Omental fat pad (tissue), 4 donors: ENCODE results near the gene MYBPC2. TPM values are rescaled to one million over a fixed set of nuclear protein-coding genes. Genes with fewer than 3 reads are reported as not detected.

Experiments
- ATAC-seq: fragments of 150-250 bp; one replicate; pipeline ENCODE4 v1.9.1; 2016; ENCODE audit warnings: mild to moderate bottlenecking, moderate library complexity; ENCODE audit not compliant: low FRiP score
- DNase-seq: peaks from one replicate; pipeline ENCODE4 v3.0.0-alpha.2; 2019; ENCODE audit warnings: low spot score
- CTCF ChIP-seq, 3 donors: fragments of 450-650 bp; IDR thresholded peaks; one replicate each; pipeline ENCODE4 v1.5.1; 2016 to 2017; ENCODE audit warnings: antibody characterized with exemption in 3 of 3, mild to moderate bottlenecking in 3 of 3, moderate library complexity in 2 of 3
- total RNA-seq, 4 donors: library from RNA; depleted of rRNA; stranded (reverse); fragments of >200 nt; gene quantifications; one replicate each; pipeline ENCODE4 v1.1.0, GENCODE V29; 2016

MYBPC2 gene
- total RNA-seq, 4 donors from 2014 or later: 0.09 to 0.12 TPM; not detected in 2

GRCh38 chr19:50450369-50451222 is 17.9 kb downstream of the MYBPC2 start:
- no peak for DNase-seq
- TF ChIP-seq CTCF (IDR thresholded peaks at IDR 0.05): no peak
- no peak for ATAC-seq

DNA sequence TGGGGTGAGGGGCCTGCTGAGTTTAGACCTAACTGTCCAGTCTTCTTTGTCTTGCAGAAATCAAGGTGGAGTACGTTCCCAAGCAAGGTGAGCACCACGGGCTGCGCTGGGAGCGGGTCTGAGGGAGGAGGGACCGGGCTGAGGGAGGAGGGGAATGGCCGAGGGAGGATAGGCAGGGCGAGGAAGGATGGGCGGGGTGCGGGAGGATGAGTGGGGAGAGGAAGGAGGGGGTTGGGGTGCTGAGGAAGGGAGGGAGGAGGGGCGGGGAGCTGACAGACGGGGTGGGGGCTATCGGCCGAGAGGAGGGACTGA is 18.5 kb downstream of the MYBPC2 start:
- TF ChIP-seq CTCF (IDR thresholded peaks at IDR 0.05): no peak
- ATAC-seq (no peak), DNase-seq (no peak)

GRCh38 chr19:50453243-50453642 is 20.6 kb downstream of the MYBPC2 start:
- DNase-seq (no peak), ATAC-seq (no peak)
- no peak for TF ChIP-seq CTCF (IDR thresholded peaks at IDR 0.05)

DNA sequence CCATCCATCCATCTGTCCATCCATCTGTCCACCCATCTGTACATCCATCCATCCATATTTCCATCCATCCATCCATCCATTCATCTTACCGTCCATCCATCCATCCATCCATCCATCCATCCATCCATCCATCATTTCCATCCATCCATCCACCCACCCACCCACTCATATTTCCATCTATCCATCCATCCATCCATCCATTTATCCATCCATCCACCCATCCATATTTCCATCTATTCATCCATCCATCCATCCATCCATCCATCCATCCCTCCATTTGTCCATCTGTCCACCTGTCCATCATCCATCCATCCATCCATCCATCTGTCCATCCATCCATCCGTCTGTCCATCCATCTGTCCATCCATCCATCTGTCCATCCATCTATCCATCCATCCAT is 23.3 kb downstream of the MYBPC2 start:
- no peak for TF ChIP-seq CTCF (IDR thresholded peaks at IDR 0.05)
- no peak for DNase-seq
- ATAC-seq: no peak

DNA sequence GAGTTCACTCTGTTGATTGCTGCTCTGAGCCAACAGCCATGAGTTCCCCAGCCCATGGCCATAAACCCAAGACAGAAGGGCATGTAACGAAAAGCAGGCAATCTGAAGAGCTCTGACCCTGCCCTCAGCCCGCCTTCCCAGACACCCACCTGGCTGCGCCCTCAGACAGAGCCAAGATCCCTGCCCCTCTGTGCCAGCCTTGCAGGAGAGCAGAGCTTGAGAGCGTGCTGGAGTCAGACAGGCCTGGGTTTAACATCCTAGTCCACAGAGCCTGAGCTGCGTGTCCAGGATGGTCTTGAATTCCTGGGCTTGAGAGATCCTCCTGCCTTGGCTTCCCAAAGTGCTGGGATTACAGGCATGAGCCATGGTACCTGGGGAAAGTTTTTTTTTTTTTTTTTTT is 24.6 kb downstream of the MYBPC2 start:
- TF ChIP-seq CTCF (IDR thresholded peaks at IDR 0.05): no peak
- DNase-seq (no peak), ATAC-seq (no peak)

DNA sequence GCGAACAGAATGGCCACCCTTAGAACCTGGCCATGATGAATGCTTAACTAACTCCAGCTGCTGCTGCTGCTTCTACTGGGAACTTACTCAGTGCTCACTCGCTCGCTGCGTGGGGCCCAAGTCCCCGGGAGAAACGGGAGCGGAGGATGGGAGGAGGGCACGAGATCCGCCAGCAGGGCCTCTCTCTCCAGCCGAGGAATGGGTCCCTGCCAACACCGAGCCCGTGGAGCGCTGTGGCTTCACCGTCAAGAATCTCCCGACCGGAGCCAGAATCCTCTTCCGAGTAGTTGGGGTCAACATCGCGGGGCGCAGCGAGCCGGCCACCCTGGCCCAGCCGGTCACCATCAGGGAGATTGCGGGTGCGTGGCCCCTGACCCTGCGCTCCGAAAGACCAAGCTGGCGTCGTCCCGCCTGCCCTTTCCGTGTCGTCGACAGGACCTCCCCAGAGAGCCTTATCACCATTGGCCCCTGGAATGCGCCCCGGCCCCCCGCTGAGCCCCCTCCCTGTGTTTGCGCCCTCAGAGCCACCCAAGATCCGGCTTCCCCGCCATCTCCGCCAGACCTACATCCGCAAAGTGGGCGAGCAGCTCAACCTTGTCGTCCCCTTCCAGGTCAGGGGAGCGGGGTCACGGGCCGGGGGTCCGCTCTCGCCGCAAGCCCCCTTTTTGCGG is 25.8 kb downstream of the MYBPC2 start:
- DNase-seq (no peak), ATAC-seq (no peak)
- TF ChIP-seq CTCF (IDR thresholded peaks at IDR 0.05): no peak

DNA sequence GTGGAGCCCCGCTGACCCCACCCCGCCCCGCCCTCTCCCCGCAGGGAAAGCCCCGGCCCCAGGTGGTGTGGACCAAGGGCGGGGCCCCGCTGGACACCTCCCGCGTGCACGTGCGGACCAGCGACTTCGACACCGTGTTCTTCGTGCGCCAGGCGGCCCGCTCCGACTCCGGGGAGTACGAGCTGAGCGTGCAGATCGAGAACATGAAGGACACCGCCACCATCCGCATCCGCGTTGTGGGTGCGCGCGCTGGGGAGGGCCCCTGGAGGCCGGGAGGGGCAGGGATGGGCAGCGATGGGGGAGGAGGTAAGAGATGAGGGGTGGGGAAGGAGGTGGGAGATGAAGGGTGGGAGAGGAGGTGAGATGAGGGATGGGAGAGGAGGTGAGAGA is 26.4 kb downstream of the MYBPC2 start:
- DNase-seq: no peak
- no peak for ATAC-seq
- TF ChIP-seq CTCF (IDR thresholded peaks at IDR 0.05): no peak
